ENCODE measurements around the gene PDCD6IP. TPM values are rescaled to one million over a fixed set of nuclear protein-coding genes. Genes with fewer than 3 reads are reported as not detected.
A peak's percentile ranks its signal among the peaks of the same experiment; 100 is the strongest.

The PDCD6IP gene
- total RNA-seq, 3 donors from 2014 or later: 305 to 521 (median 428) TPM

GRCh38 chr3:33898901-33899300, 100.5 kb downstream of the PDCD6IP start:
- TF ChIP-seq, protein P1, sequence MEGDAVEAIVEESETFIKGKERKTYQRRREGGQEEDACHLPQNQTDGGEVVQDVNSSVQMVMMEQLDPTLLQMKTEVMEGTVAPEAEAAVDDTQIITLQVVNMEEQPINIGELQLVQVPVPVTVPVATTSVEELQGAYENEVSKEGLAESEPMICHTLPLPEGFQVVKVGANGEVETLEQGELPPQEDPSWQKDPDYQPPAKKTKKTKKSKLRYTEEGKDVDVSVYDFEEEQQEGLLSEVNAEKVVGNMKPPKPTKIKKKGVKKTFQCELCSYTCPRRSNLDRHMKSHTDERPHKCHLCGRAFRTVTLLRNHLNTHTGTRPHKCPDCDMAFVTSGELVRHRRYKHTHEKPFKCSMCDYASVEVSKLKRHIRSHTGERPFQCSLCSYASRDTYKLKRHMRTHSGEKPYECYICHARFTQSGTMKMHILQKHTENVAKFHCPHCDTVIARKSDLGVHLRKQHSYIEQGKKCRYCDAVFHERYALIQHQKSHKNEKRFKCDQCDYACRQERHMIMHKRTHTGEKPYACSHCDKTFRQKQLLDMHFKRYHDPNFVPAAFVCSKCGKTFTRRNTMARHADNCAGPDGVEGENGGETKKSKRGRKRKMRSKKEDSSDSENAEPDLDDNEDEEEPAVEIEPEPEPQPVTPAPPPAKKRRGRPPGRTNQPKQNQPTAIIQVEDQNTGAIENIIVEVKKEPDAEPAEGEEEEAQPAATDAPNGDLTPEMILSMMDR (IDR thresholded peaks at IDR 0.05): no peak
- DNase-seq (no peak), ATAC-seq (peak; percentile 46)
- no peak overlapping the region for H3K4me3 ChIP-seq
- no peaks in the 10 kb centered on the region for H3K36me3 ChIP-seq (ENCODE audit: low read depth)
- H3K9me3 ChIP-seq: no peaks in the 10 kb centered on the region
- no peaks in the 10 kb centered on the region for H3K4me1 ChIP-seq (ENCODE audit: low read depth)
- intact Hi-C loops (cut with DNase I, micrococcal nuclease): no loop called here

- TF ChIP-seq, protein P1 (IDR thresholded peaks at IDR 0.05): no peak
- Histone ChIP-seq H3K9me3 (no peaks in the 10 kb centered on the region), H3K36me3 (ENCODE audit: low read depth) (no peaks in the 10 kb centered on the region), H3K4me1 (ENCODE audit: low read depth) (no peaks in the 10 kb centered on the region), H3K4me3 (no peak overlapping the region)
- ATAC-seq: no peak
- intact Hi-C loops (cut with DNase I, micrococcal nuclease): no loop called here
- DNase-seq: no peak
Measured at GRCh38 chr3:33900440-33900808, 102.0 kb downstream of the PDCD6IP start.

GRCh38 chr3:33900809-33901505, 102.5 kb downstream of the PDCD6IP start:
- DNase-seq (no peak), ATAC-seq (no peak)
- Histone ChIP-seq H3K4me1 (ENCODE audit: low read depth) (no peaks in the 10 kb centered on the region), H3K9me3 (no peaks in the 10 kb centered on the region), H3K36me3 (ENCODE audit: low read depth) (no peaks in the 10 kb centered on the region), H3K4me3 (no peak overlapping the region)
- TF ChIP-seq, protein P1 (IDR thresholded peaks at IDR 0.05): no peak
- intact Hi-C loops (cut with DNase I, micrococcal nuclease): no loop called here

DNA sequence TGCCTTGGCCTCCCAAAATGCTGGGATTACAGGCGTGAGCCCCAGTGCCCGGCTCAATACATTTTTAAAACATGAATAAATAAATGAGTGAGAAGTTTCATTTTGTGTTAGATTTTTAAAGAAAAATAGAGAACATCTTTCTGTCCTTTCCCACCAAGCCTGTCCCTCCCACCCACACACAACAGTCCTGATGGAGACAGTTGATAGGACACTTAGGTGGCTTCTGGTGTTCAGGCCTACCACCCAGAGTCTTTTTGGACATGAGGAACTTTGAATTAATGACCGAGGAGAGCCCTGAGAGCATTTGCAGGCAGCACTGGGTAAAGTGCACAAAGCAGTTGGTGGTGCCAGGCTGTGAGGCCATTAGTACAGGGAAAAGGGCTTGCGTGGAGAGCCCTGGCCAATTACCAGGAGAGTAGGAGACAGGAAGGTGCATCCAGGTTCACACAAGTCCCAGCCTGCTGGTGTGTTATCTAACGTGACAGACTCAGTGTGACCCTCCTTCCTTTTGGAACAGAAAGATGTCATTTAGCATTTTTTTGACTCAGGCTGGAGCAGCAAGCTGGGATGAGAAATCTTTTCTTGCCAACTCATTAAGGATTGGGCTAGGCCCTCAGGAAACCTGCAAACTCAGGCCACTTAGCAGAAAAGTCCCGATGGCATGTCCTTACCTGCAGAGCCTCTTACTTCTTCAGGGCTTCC, 103.6 kb downstream of the PDCD6IP start:
- DNase-seq: no peak

DNA sequence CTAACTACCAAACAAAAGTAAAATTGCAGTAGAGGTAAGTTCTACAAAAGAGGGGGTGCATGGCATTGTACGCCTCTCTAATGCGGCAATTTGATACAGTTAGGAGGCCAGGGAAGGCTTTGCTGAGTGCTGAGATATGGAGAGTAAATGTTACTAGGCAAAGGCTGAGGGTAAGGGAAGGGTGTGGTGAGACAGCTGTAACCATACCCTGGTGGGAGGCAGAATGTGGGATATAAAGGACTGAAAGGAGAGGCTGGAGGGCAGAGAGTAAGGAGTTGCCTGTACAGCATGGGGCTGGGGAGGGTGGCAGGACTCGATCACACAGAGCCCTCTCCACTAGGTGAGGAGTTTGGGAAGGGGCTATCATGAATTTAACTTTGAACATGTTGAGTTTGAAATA, 106.3 kb downstream of the PDCD6IP start:
- no peak overlapping the region for H3K4me3 ChIP-seq
- ATAC-seq (no peak), DNase-seq (no peak)
- no peaks in the 10 kb centered on the region for H3K4me1 ChIP-seq (ENCODE audit: low read depth)
- H3K36me3 ChIP-seq (ENCODE audit: low read depth): no peaks in the 10 kb centered on the region
- no peaks in the 10 kb centered on the region for H3K9me3 ChIP-seq
- TF ChIP-seq, protein P1 (IDR thresholded peaks at IDR 0.05): no peak
- intact Hi-C loops (cut with DNase I, micrococcal nuclease): no loop called here

More for the DNA sequence above, 103.6 kb downstream of the PDCD6IP start:
- Histone ChIP-seq H3K36me3 (ENCODE audit: low read depth) (no peaks in the 10 kb centered on the region), H3K4me3 (no peak overlapping the region), H3K9me3 (no peaks in the 10 kb centered on the region), H3K4me1 (ENCODE audit: low read depth) (no peaks in the 10 kb centered on the region)
- ATAC-seq: no peak
- TF ChIP-seq, protein P1 (IDR thresholded peaks at IDR 0.05): no peak
- intact Hi-C loops (cut with DNase I, micrococcal nuclease): no loop called here

Data from mucosa of descending colon (tissue), 3 donors.